ENCODE results near the gene JAKMIP1.

Gene JAKMIP1

DNA sequence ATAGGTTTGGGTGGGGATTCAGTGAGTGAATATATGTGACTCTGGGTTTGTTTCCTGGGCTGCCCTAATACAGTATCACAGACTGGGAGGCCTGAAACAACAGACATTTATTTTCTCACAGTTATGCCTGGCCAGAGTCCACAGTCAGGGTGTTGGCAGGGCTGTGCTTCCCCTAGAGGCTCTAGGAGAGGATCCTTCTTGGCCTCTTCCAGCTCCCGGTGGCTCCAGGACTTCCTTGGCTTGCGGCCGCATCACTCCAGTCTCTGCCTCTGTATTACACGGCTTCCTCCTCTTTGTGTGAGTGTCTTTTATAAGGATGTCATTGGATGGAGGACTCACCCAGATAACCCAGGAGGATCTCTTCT lies 5.2 kb upstream of the JAKMIP1 start:
- DNase-seq (ENCODE audit: low read depth, low spot score), result no peak
- H3K27ac ChIP-seq, result no peak overlapping the region

DNA sequence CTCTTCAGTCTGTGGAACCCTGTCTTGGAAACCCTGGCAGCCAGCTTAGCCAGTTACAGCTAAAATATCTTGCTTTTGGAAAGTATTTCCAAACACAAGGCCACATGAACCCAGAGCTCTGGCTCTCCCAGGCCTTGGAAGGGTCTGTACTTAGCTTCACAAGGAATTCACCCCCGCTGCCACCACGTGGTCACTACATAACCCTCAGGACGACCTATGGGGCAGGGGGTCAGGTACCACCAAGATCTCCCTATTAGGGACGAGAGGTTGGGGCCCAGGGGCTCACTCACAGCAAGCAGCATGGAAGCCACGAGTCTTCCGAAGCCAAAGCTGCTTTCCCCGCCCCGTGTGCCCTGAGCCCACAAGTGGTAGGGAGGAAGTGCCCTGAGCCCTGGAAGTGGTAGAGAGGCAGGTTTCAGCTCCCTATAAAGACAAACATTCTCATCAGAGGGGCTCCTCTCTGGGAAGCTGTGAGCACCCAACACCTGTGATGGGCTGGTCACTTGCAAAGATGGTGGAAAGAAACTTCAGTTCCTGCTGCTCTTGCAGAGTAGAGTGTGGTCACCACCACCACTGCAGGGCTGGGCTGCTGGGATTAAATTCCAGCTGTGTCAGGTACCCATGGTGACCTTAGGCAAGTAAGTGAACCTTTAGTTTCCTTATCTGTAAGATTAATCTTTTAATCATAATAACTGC lies 4.7 kb upstream of the JAKMIP1 start:
- DNase-seq (ENCODE audit: low read depth, low spot score), result no peak
- H3K27ac ChIP-seq, result no peak overlapping the region

DNA sequence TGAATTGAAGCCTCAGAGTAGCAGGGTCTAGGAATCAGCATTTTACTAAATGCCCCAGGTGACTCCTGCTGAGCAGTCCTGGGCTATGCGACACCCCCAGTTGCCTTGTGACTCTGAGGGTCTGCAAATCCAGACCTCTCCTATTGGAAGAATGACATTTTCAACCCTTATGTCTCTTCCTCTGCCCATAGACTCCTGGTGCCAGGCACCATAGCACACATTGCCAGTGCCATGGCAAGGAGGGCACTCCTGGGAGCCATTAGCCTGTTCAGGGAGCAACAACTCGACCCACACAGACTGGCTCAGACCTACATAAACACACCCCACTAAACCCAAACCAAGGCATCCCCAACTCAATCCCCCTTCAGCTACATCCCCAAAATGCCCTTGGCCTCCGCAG lies 3.7 kb upstream of the JAKMIP1 start:
- DNase-seq (ENCODE audit: low read depth, low spot score), result no peak

DNA sequence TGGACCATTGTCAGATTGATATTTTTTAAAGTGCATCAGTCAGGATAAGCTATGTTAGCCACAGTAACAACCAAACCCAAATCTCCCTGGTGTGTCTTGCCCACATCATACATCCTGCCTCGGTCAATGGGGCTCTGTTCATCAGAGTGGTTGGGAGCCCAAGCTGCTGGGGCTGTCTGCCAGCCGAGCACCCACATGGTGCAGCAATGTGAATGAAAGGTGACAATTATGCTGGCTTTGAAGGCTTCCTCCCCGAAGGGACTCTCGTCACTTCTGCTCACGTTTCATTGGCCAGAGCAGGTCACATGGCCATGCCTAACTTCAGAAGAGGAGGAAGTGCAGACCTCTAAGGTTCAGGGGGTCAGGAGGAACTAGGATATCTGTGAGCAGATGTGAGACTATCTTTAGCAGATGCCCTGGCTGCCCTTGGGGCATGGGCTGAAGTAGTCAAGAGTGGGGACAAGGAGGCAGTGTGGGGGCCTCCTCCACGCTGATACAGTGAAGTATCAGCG lies 1.3 kb upstream of the JAKMIP1 start:
- no peak overlapping the region for H3K27ac ChIP-seq
- DNase-seq (ENCODE audit: low read depth, low spot score), result no peak

More for the DNA sequence above, 3.7 kb upstream of the JAKMIP1 start:
- H3K27ac ChIP-seq, result no peak overlapping the region

DNA sequence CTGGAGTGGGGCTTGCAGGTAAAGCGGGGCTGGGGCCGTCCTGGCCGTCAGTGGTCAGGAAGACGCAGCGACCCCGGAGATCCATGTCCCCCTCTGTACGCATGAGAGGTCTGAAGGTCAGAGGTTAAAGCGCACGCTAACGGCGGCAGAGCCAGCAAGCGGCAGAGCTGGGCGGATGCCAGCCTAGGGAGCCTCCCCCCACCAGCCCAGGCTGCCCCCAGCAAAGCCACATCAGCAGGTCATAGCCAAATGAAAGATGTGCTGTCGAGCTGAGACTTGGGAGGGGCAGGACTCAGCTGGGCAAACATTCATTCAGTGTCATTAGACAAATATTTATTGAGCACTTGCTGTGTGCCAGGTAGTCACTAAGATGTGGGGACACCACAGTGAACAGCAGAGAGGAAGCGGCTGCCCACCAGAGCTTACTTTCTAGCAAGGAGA lies 593 bp upstream of the JAKMIP1 start:
- DNase-seq (ENCODE audit: low read depth, low spot score), result no peak

DNA sequence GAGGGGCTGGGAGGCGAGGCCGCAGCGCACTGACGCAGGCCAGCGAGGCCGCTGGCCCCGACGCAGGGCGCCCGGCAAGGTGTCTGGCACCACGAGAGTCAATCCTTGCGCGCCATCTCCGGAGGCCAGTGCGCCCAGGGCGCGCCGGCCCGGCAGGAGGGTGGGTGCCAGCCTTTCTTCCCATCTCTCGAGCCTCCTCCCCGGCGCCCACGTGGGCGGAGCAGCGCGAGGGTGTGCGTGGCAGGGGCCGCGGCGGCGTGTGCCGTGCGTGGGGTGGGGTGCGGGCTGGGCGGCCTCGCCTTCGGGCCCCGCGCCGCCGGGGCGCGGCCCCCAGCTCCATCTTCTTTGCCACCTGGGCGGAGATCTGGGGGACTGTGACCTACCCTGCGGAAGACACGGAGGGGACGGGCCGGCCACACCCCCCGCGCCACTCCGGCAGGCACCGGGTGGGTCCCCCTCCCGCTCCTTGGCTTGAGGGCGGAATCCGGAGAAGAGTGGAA lies 877 bp downstream of the JAKMIP1 start:
- no peak for DNase-seq (ENCODE audit: low read depth, low spot score)
- H3K27ac ChIP-seq, result no peak overlapping the region

More for the DNA sequence above, 593 bp upstream of the JAKMIP1 start:
- H3K27ac ChIP-seq, result no peak overlapping the region

DNA sequence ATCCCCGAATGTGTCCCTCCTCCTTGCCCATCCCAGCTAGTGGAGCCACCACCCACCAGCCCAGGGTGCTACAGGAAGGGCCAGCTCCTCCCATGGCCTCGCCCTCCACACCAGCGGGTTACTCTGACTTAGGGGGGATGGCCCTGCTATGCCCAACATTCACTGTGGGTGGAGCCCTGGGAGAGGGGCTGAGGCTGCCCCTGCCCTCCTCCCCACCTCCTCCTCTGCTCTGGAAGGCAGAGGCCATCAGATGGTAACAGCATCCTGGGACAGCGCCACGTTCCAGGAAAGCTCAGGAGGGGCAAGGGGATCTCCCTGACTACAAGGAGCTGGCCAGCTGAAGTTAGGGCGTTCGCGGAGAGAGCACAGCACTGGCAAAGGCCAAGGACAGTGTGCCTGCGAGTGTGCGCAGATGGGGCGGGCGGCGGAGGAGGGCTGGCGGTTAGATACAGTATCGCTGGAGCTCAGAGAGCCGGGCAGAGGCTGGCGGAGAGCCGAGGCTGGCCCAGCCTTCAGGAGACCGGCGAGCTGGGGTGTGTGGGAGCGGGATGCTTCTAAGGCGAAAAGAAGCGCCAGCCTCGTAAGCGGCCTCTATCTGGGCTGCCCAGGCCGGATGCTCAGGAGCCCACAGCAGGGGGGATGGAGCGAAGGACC lies 1.5 kb downstream of the JAKMIP1 start:
- no peak for DNase-seq (ENCODE audit: low read depth, low spot score)
- H3K27ac ChIP-seq, result no peak overlapping the region

DNA sequence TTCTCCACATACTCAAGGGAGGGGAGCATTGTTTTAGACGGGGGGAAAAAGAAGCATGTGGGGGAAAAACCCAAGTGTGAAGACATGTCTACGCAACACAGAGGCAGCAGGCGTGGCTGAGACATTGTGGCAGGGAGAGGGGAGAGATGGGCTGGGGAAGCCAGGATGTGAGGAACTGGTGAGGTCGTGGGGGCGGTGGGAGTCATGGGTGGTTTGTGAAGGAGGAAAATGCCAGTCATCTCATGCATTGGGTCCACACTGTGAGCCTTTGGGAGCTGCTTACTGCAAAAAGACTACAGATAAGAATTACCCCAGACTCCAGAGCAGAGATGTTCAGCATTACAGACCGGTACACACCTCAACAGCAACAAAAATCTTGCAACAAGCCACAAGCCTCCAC lies 2.1 kb downstream of the JAKMIP1 start:
- no peak for DNase-seq (ENCODE audit: low read depth, low spot score)
- H3K27ac ChIP-seq, result no peak overlapping the region

DNA sequence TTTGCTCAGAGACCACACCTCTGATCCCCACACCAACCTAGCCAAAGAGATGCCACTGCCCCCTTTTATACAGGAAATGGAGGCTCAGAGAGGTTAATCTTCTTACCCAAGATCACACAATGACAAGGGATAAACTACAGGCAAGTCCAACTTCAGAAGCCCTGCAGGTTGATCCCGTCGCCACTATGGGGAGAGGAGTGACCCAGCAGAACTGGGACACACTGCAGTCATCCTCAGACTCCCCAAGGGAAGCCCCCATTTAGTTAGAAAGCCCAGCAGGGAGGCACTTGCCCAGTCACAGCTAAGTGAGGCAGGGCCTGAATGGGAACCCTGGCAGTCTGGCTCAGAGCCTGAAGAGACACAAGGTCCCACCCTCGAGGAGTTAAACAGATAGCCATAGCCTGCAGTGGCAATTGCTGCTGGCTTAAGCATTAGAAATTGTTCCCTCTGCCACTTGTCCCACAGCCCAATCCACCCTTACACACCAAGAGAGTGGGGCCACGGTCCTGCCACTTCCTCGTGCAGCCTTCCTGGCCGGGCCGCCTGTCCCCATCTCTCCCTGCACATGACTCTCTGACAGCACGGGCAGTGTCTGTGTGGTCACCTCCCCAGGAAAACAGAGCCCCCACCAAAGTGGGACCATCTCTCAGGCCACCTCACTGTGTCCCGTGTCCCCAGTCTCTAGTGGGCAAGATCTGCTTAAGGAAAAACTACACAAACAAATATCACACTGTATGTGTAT lies 2.7 kb downstream of the JAKMIP1 start:
- no peak for DNase-seq (ENCODE audit: low read depth, low spot score)
- no peak overlapping the region for H3K27ac ChIP-seq

DNA sequence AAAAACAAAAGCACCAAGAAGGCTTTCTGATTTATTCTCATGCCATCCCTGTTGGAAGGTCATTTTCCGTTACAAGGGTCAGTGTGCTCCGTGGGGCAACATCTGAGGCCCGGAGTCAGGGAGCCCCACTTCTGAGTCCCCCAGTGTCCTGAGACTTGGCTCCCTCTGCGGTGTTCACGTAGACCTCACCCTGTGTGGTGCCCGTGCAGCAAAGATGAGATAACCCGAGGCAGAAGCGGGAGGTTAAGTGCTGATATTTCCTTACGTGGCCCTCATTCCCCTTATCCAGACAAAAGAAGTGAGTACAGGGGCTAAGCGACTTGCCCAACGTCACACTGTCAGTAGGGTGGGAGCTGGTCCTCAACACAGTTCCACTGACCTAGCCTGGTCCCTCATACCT lies 3.5 kb downstream of the JAKMIP1 start:
- DNase-seq (ENCODE audit: low read depth, low spot score), result no peak
- H3K27ac ChIP-seq, result no peak overlapping the region

DNA sequence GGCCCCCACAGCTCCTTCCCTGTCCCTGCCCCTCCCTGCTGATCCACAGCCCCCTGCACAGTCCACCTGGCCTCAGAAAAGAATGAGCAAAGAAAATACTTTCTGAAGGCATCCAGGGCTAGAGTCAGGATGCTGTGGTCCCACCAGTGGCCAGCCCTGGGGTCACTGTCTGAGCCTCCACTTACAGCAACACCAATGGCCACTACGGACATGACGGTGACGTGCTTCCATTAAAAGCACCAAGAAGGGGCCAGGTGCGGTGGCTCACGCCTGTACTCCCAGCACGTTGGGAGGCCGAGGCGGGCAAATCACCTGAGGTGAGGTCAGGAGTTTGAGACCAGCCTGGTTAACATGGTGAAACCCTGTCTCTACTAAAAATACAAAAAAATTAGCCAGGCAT lies 4.0 kb downstream of the JAKMIP1 start:
- no peak overlapping the region for H3K27ac ChIP-seq
- DNase-seq (ENCODE audit: low read depth, low spot score), result no peak

DNA sequence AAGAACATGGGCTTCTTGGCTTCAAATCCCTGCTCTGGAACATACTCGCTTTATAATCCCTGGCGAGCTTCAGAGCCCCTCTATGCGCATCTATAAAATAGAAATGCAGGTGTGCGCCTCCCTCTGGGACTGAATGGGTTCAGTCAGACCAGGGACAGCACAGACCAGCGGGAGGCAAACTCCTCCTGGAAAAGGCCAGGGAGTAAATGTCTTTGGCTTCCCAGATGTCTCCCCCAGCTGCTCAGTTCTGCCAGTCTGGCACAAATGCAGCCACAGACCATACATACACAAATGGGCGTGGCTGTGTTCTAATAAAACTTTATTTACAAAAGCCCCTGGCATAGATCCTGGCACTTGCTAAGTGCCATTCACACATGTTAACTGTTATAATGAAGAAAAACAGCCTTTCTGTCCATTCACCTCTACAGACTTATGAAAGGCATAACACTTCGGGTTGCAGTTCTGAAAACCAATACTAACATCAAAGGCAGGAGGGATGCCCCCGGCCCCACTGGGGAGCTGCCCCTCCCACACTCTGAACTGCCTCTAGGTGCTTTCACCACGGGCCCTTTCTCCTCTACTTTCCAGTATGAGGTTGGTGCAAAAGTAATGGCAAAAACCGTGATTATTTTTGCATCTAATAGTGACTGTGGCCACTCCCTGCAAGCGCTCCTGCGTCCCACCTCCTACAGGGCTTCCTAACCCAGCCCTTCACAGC lies 4.6 kb downstream of the JAKMIP1 start:
- DNase-seq (ENCODE audit: low read depth, low spot score), result no peak
- H3K27ac ChIP-seq, result no peak overlapping the region

DNA sequence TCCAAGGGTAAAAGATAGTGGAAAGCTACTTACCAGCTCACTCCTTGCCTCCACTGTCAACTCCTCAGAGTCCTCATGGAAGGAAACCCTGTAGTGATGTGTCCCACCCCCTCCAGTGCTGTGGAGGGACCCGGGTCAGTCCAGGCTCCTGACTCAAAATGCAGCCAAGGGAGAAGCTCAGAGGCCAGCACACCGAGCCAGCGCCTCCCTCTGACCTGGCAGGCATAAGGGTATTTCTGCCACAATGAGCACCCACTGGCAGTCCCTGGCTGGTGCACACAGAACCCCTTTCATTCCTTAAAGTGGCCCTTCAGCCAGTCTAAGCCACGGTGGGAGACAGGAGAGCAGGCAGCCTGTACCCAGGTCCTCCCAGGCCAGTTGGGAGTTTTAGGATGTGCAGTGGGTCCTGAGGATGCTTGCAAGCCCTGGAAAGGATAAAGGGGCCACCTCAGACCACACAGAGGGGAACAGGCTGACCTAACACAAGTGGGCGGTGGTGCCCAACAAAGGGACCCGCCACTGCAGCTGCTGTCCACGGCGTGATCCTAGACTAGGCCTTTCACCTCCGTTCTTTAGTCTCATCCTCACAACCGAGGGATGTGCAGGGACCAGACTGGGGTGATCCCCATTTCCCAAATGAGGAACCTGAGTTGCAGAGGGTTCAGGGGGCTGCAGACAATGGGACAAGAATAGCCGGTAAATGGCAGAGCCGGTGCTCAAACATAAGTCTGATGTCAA lies 5.7 kb downstream of the JAKMIP1 start:
- no peak for DNase-seq (ENCODE audit: low read depth, low spot score)

DNA sequence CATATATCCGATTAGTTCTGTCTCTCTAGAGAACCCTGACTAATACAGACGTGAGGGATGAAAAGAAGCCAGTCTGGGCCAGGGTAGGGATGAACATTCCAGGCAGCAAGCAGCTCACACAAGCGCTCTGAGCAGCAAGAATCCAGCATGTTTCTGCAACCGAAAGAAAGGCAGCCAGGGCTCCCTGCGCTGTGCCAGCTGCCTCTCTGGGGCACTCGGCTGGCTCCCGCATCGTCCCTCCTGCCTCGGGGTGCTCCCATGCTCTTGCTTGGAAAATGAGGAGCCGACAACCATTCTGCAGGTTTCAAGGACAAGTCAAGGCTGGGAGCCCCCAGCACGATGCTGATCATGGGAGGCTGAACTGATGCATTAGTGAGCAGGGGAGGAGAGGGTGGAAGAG lies 7.0 kb downstream of the JAKMIP1 start:
- H3K27ac ChIP-seq, result no peak overlapping the region
- no peak for DNase-seq (ENCODE audit: low read depth, low spot score)

More for the DNA sequence above, 5.7 kb downstream of the JAKMIP1 start:
- no peak overlapping the region for H3K27ac ChIP-seq

DNA sequence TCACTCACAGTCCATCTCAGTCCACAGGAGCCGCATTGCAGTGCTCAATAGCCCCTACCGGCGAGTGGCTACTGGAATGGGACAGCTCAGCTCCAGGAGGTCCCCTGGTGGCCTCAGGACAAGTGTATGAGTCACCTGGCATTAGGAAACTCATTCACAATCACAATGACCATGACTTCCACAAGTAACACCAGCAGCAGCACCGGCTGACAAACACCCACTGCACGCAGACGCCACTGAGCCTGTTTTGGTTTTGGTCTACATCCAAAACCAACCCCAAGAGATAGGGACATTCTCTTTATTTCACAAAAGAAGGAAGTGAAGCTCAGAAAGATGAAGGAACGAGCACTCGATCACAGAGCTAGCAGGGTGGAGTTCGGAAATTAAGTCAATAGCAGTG lies 8.1 kb downstream of the JAKMIP1 start:
- no peak for DNase-seq (ENCODE audit: low read depth, low spot score)
- no peak overlapping the region for H3K27ac ChIP-seq

DNA sequence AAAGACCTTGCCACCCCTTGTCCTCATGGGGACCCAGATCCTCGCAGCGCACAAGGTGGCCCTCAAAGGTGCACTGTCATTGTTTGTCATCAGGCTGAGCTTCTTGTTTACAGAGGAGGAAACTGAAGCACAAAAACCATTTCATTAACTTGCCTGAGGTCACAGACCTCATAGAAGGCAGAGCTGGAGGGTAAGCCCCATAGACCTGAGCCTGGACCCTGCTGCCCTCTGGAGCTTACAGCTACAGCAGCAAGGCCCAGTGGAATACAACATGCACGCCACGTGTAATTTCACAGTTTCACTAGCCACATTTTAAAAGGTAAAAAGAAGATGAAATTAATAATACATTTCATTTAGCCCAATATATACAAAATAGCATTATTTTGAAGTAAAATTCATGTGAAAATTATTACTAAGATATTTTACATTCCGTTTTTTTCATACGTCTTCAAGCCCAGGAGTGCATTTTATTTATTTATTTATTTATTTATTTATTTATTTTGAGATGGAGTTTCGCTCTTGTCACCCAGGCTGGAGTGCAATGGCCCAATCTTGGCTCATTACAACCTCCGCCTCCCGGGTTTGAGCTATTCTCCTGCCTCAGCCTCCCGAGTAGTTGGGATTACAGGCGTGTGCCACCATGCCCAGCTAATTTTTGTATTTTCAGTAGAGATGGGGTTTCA lies 8.8 kb downstream of the JAKMIP1 start:
- DNase-seq (ENCODE audit: low read depth, low spot score), result no peak
- H3K27ac ChIP-seq, result no peak overlapping the region

DNA sequence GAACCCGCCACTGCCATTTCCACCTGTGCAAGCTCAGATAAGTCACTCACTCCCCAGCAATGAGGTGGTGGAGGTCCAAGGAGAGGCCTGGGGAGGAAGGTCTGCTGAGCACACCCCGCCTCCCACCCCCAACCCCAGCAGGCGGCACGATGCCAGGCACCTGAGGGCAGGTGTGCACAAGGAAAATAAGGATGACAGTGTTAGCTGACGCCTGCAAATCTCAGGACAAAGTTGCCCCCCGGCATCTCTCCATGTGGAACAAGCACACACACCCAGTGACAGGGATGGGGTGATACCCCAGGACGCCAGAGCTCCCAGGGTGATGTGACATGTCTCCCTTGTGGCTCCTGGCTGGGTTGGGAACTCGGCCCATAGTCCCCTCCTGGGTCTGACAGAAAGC lies 9.9 kb downstream of the JAKMIP1 start:
- no peak for DNase-seq (ENCODE audit: low read depth, low spot score)

DNA sequence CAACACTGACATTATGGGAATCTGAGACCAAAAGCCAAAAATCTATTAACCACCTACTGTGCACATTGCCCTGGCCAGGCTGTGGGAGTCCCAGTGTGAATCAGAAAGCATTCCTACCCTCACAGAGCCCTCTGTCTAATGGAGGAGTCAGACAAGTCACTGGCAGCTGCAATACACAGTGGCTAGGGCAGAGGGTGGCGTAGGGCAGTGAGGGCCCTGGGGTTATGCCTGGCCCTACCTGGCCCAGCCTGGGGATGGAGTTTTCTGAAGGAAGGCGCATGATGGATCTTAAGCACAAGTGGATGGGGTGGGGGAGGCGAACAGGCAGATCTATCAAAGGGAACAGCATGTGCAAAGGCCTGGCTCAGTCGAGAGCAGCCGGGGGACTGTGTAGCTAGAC lies 10.8 kb downstream of the JAKMIP1 start:
- no peak for DNase-seq (ENCODE audit: low read depth, low spot score)
- H3K27ac ChIP-seq, result no peak overlapping the region

More for the DNA sequence above, 9.9 kb downstream of the JAKMIP1 start:
- H3K27ac ChIP-seq, result no peak overlapping the region

DNA sequence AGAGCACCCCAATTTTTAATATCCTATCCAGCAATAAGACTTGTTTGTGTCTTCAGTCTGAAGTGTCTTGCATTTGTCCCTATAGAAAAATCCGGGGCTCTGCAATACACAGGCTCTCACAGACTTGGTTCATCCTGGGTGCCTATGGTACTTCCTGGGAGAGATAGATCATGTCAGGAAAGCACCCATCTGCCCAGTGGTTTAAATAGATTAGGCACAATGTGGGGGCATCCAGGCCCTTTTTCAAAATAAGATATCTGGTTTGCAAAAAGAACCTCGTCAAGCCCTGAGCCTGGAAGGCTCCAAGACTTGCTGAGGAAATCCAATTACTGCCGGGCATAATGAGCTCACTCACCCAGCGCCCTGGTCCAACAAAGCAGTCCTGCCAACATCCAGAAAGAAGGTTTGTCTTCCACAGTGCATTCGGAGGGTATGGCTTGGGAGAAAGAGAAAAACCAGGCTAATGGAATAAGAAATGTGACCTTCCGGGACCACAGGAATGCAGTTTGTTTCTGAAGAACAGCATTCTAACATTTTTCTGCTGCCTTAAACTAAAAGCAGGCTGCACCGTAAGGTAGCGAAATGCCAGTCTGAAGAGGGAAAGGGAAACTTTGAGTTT lies 11.6 kb downstream of the JAKMIP1 start:
- no peak overlapping the region for H3K27ac ChIP-seq
- no peak for DNase-seq (ENCODE audit: low read depth, low spot score)
